ENCODE measurements around the gene CMKLR1.

Gene CMKLR1

GRCh38 chr12:108316176-108317086, 22.7 kb downstream of the CMKLR1 start:
- no peak for DNase-seq (ENCODE audit: low spot score)

GRCh38 chr12:108315486-108316105, 23.5 kb downstream of the CMKLR1 start:
- no peak for DNase-seq (ENCODE audit: low spot score)

- no peak for DNase-seq (ENCODE audit: low spot score)
Observed at GRCh38 chr12:108313606-108314351, 25.3 kb downstream of the CMKLR1 start.

- DNase-seq (ENCODE audit: low spot score) = no peak
Observed at GRCh38 chr12:108313241-108313605, 25.9 kb downstream of the CMKLR1 start.

GRCh38 chr12:108312693-108313189, 26.4 kb downstream of the CMKLR1 start:
- no peak for DNase-seq (ENCODE audit: low spot score)

GRCh38 chr12:108312073-108312659, 26.9 kb downstream of the CMKLR1 start:
- DNase-seq (ENCODE audit: low spot score) = no peak

- no peak for DNase-seq (ENCODE audit: low spot score)
Observed at GRCh38 chr12:108311605-108312004, 27.5 kb downstream of the CMKLR1 start.

- DNase-seq (ENCODE audit: low spot score) = no peak
Observed at GRCh38 chr12:108310489-108310888, 28.6 kb downstream of the CMKLR1 start.

GRCh38 chr12:108309674-108310312, 29.3 kb downstream of the CMKLR1 start:
- DNase-seq (ENCODE audit: low spot score) = no peak

GRCh38 chr12:108308395-108309085, 30.6 kb downstream of the CMKLR1 start:
- no peak for DNase-seq (ENCODE audit: low spot score)

- peak; percentile 56 for DNase-seq (ENCODE audit: low spot score)
Observed at GRCh38 chr12:108307006-108307405, 32.1 kb downstream of the CMKLR1 start.

GRCh38 chr12:108306506-108306905, 32.6 kb downstream of the CMKLR1 start:
- DNase-seq (ENCODE audit: low spot score) = no peak

- DNase-seq (ENCODE audit: low spot score) = no peak
Observed at GRCh38 chr12:108305991-108306501, 33.1 kb downstream of the CMKLR1 start.

- DNase-seq (ENCODE audit: low spot score) = peak; percentile 79
Observed at GRCh38 chr12:108305520-108305919, 33.6 kb downstream of the CMKLR1 start.

GRCh38 chr12:108304633-108305032, 34.5 kb downstream of the CMKLR1 start:
- DNase-seq (ENCODE audit: low spot score) = no peak

- no peak for DNase-seq (ENCODE audit: low spot score)
Observed at GRCh38 chr12:108303703-108304102, 35.4 kb downstream of the CMKLR1 start.

GRCh38 chr12:108302403-108303311, 36.5 kb downstream of the CMKLR1 start:
- DNase-seq (ENCODE audit: low spot score) = no peak

- DNase-seq (ENCODE audit: low spot score) = no peak
Observed at GRCh38 chr12:108302016-108302402, 37.1 kb downstream of the CMKLR1 start.

- no peak for DNase-seq (ENCODE audit: low spot score)
Observed at GRCh38 chr12:108301346-108301745, 37.8 kb downstream of the CMKLR1 start.
